ENCODE results near the gene CHSY1. TPM values are rescaled to one million over a fixed set of nuclear protein-coding genes. Genes with fewer than 3 reads are reported as not detected.

Gene CHSY1
- total RNA-seq, 4 donors from 2014 or later = 8.8 to 19.3 (median 11.4) TPM

- Histone ChIP-seq H3K9me3 (peaks cover 0 to 9% (median 7%) of the 10 kb centered on the region in 3 donors), H3K27ac (peak overlapping the region in 3 of 4 donors; percentile 47 to 88 (median 66)), H3K27me3 (no peaks in the 10 kb centered on the region), H3K4me1 (peaks cover 45 to 88% (median 45%) of the 10 kb centered on the region in 3 donors), H3K4me3 (no peak overlapping the region), H3K36me3 (no peaks in the 10 kb centered on the region)
- no peak for TF ChIP-seq POLR2A (IDR thresholded peaks at IDR 0.05)
- TF ChIP-seq, protein P1, sequence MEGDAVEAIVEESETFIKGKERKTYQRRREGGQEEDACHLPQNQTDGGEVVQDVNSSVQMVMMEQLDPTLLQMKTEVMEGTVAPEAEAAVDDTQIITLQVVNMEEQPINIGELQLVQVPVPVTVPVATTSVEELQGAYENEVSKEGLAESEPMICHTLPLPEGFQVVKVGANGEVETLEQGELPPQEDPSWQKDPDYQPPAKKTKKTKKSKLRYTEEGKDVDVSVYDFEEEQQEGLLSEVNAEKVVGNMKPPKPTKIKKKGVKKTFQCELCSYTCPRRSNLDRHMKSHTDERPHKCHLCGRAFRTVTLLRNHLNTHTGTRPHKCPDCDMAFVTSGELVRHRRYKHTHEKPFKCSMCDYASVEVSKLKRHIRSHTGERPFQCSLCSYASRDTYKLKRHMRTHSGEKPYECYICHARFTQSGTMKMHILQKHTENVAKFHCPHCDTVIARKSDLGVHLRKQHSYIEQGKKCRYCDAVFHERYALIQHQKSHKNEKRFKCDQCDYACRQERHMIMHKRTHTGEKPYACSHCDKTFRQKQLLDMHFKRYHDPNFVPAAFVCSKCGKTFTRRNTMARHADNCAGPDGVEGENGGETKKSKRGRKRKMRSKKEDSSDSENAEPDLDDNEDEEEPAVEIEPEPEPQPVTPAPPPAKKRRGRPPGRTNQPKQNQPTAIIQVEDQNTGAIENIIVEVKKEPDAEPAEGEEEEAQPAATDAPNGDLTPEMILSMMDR (IDR thresholded peaks at IDR 0.05) = no peak
- intact Hi-C loops (cut with DNase I) = no loop called here
- WGBS, 2 donors = 63 to 68% methylated on average over 16 to 20 of the region's 20 CpGs
- DNase-seq = no peak
These were observed 81.1 kb downstream of the CHSY1 start for GRCh38 chr15:101170568-101171350.

GRCh38 chr15:101169495-101170071 is 82.3 kb downstream of the CHSY1 start:
- TF ChIP-seq, protein P1 (IDR thresholded peaks at IDR 0.05) = no peak
- TF ChIP-seq POLR2A (IDR thresholded peaks at IDR 0.05) = no peak
- H3K27me3 ChIP-seq = no peaks in the 10 kb centered on the region
- peaks cover 0 to 18% (median 18%) of the 10 kb centered on the region in 3 donors for H3K9me3 ChIP-seq
- H3K36me3 ChIP-seq = no peaks in the 10 kb centered on the region
- H3K27ac ChIP-seq = peak overlapping the region in 2 of 4 donors; percentile 88 to 92
- no peak for DNase-seq
- peaks cover 43 to 80% (median 43%) of the 10 kb centered on the region in 3 donors for H3K4me1 ChIP-seq
- no peak overlapping the region for H3K4me3 ChIP-seq
- 69 to 87% methylated on average over 10 to 13 of the region's 19 CpGs for WGBS, 2 donors
- intact Hi-C loops (cut with DNase I) = no loop called here

- Histone ChIP-seq H3K4me1 (peaks cover 37 to 74% (median 37%) of the 10 kb centered on the region in 3 donors), H3K36me3 (no peaks in the 10 kb centered on the region), H3K9me3 (peaks cover 0 to 24% (median 24%) of the 10 kb centered on the region in 3 donors), H3K4me3 (no peak overlapping the region), H3K27ac (peak overlapping the region; percentile 57 to 92 (median 82)), H3K27me3 (no peaks in the 10 kb centered on the region)
- no peak for TF ChIP-seq POLR2A (IDR thresholded peaks at IDR 0.05)
- TF ChIP-seq, protein P1 (IDR thresholded peaks at IDR 0.05) = no peak
- WGBS, 2 donors = 81 to 98% methylated on average over 6 of the region's 6 CpGs
- intact Hi-C loops (cut with DNase I) = no loop called here
- DNase-seq = no peak
These were observed 82.9 kb downstream of the CHSY1 start for GRCh38 chr15:101168898-101169494.

DNA sequence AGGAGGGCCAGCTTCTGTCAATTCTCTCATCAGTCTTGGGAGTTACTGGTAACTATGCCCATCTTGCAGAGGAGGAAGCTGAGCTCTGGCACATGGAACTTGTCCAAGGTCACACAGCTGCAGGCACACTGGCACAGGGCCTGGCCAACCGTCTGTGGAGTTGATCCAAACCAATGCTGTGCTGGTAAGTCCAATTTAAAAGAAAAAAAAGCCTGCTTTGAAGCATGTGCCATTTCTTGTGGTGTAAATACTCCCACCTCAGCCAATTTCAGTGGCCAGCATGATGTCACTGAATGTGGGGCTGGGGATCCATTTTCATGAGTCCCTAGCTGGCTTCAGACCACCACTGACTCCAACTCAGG is 83.4 kb downstream of the CHSY1 start:
- H3K4me1 ChIP-seq = peaks cover 31 to 68% (median 33%) of the 10 kb centered on the region in 3 donors

More for the DNA sequence above, 83.4 kb downstream of the CHSY1 start:
- DNase-seq = no peak
- Histone ChIP-seq H3K36me3 (no peaks in the 10 kb centered on the region), H3K4me3 (peak overlapping the region in 1 of 4 donors; percentile 34), H3K27me3 (no peaks in the 10 kb centered on the region), H3K27ac (peak overlapping the region; percentile 57 to 92 (median 82)), H3K9me3 (peaks cover 0 to 27% (median 27%) of the 10 kb centered on the region in 3 donors)
- 0 to 14% methylated on average over 1 of the region's 1 CpG for WGBS, 2 donors
- intact Hi-C loops (cut with DNase I) = no loop called here
- no peak for TF ChIP-seq POLR2A (IDR thresholded peaks at IDR 0.05)
- TF ChIP-seq, protein P1 (IDR thresholded peaks at IDR 0.05) = no peak
